Choroid plexus epithelial cell (primary cell): ENCODE measurements around the gene PEX16.
A peak's percentile ranks its signal among the peaks of the same experiment; 100 is the strongest.

Source experiments
- DNase-seq: peaks from one replicate; pipeline ENCODE4 v3.0.0-alpha.2; 2010; ENCODE audit warnings: low read depth
- H3K4me3 ChIP-seq: 2 replicates; pipeline ENCODE4 v1.5.1; 2011; ENCODE audit warnings: low read depth, mild to moderate bottlenecking, control low read depth, low read length, moderate library complexity
- TF ChIP-seq, protein P1 (sequence below): conservative IDR thresholded peaks from 2 replicates; pipeline ENCODE4 v1.5.1; 2011; ENCODE audit warnings: low read depth, mild to moderate bottlenecking, control low read depth, inconsistent platforms, low read length, moderate library complexity

PEX16 gene

DNA sequence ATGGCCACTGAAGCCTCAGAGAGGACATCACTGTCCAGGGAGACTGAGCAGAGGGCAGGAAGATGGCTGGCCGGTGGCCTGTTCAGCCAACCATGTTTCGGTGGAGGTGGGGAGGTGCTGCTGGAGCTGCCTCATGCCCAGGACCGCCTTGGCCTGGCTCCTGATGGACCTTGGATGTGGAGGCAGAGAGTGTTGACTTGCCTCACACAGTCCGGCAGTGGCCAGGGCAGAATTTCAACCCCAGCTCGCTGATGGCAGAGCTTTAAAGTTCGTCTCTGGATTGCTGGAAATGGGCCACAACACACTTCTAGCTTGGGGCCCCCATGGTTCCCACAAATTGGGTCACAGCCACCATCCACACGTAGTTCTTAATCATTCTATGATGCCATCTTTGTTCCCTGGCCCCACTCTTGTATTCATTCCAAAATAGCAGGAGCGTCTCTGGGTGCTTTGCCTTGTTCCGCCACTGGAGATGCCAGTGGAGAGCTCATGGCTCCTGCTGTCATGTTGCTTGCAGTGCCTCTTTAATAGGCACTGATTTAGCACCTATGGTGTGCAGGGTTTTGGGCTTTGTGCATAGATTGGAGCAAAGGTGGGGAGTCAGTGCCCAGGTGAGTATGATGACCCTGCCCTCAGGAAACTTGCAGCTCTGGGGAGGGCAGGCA is 26.7 kb downstream of the PEX16 start:
- TF ChIP-seq, protein P1, sequence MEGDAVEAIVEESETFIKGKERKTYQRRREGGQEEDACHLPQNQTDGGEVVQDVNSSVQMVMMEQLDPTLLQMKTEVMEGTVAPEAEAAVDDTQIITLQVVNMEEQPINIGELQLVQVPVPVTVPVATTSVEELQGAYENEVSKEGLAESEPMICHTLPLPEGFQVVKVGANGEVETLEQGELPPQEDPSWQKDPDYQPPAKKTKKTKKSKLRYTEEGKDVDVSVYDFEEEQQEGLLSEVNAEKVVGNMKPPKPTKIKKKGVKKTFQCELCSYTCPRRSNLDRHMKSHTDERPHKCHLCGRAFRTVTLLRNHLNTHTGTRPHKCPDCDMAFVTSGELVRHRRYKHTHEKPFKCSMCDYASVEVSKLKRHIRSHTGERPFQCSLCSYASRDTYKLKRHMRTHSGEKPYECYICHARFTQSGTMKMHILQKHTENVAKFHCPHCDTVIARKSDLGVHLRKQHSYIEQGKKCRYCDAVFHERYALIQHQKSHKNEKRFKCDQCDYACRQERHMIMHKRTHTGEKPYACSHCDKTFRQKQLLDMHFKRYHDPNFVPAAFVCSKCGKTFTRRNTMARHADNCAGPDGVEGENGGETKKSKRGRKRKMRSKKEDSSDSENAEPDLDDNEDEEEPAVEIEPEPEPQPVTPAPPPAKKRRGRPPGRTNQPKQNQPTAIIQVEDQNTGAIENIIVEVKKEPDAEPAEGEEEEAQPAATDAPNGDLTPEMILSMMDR: no peak
- H3K4me3 ChIP-seq: no peak overlapping the region
- DNase-seq: no peak

DNA sequence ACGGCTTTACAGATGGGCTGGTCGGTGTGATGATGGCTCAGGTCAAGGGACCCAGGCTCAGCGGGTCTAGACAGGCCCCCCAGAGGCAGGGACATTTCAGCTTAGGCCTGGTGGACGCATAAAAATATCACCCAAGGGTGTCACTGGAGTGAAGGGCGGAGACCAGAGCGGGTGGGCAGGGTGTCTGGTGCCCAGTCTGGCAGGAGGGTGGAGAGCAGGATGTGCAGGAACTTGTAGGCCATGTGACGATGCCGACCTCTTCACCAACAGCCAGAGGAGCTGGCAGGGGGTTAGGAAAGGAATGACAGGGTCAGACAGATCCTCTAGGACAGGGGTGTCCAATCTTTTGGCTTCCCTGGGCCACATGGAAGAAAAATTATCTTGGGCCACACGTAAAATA is 27.7 kb downstream of the PEX16 start:
- no peak for DNase-seq
- TF ChIP-seq, protein P1: no peak
- H3K4me3 ChIP-seq: no peak overlapping the region

DNA sequence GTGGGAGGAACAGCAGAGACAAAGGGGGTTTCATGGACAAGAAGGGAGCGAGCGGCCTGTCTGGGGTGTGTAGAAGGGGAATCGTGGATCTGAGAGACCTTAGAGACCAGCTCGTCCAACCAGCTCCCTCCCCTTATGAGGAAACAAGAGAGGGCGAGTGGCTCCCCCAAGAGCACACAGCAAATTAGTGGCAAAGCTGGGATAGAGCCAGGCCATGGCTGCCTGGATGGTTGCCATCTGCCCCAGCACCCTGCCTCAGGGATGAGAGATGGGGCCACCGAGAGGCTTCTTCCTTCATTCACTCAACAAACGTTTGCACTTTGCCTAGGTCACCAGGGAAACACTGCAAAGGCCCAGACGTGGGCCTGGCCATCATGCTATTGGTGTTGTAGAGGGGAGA is 28.1 kb downstream of the PEX16 start:
- TF ChIP-seq, protein P1: no peak
- DNase-seq: no peak
- H3K4me3 ChIP-seq: no peak overlapping the region

DNA sequence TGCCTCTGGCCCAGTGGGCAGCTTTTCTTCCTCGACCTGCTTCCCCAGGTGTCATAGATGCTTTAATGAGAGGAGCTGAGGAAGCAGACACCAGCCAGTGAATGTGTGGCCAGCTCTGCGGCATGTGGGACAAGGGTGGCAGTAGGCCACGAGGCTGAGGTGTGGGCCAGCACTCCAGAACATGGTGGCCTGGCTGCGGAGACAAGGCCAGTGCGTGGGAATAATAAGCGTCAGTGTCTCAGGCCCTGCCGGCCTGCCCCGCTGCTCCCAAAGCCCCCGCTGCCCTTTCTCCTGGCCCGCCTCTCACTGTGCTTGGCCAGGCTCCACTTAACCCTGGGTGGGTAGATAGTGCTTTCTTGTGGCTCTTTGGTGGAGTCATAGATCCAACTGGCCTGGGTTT is 30.1 kb downstream of the PEX16 start:
- no peak for DNase-seq
- no peak overlapping the region for H3K4me3 ChIP-seq
- TF ChIP-seq, protein P1: no peak

DNA sequence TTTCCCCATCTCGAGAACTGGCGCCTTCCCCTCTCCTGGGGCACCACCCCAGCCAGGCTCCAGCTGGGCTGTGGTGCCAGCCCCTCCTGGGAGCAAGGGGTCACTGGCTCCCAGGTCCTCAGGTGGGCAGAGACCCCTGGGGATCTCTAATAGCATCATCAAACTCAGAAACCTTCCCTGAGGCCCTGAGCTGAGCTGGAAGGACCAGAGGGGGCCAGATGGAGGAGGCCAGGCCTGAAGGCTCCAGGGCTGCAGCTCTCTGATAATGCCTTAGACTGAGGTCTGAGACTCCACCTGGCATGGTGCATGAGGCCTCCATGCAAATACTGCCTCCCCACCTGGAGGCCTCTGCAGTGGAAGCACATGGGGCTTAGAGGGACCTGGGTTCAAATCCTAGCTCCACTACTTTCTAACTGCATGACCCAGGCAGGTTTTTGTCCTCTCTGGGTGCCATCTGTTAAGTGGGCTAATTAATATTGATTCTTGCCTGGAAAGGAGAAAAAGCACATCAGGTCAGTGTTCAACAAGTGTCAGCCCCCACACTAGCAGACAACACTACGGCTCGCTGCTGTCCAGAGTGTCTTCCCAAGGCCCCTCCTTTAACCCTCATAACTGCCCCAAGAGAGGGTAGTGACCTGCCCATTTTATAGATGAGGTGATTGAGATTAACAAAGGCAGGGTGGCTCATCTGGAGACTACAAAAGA is 30.7 kb downstream of the PEX16 start:
- no peak for DNase-seq
- no peak overlapping the region for H3K4me3 ChIP-seq
- TF ChIP-seq, protein P1: no peak

DNA sequence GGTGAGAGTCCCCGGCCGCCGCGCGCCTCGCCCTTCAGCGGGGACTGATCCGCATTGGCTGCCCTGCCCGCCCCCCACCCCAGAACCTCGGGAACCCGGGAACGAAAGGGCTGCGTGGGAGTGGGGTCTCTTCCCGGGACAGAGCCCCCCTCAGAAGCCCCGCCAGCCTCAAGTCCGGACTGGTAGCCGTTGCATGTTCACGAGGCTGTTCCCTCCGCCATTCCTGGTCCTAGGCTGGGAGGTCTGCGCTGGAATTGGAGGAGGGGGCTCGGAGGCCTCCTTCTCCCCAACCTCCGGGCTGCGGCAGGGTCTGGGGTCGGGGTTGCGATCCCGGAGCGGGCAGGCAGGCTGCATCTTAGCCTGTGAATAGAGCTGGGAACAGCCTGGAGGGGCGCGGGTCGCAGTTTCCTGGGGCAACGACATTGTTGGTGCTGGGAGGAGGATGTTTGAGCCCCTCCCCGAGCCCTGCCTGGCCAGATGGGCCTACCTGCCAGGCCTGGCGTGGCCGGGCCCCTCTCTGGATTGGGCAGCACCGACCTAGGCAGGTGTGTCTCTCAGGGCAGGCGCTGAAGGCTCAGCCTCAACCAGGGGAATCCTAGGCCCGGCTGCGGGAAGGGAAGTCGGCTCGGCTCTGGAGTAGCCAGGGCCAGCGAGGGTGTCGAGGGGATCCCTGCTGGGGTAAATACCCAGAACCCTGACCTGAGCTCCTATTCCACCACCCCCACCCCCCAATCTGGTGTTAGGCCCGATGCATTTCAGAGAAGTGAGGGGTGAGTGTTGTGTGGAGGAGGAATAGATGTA is 31.6 kb downstream of the PEX16 start:
- H3K4me3 ChIP-seq: peak overlapping the region; percentile 43
- TF ChIP-seq, protein P1: no peak
- DNase-seq: no peak
